Osteocyte (in vitro differentiated cells): ENCODE data around the gene CHMP5. TPM values are rescaled to one million over a fixed set of nuclear protein-coding genes. Genes with fewer than 3 reads are reported as not detected.

ENCODE experiments used
- DNase-seq: peaks from one replicate; pipeline ENCODE4 v3.0.0; 2021; ENCODE audit warnings: mixed read lengths; ENCODE audit not compliant: unreplicated experiment; ENCODE audit errors: extremely low spot score
- H3K27ac Mint-ChIP-seq: one replicate; pipeline ENCODE4 v1.8.0; 2021; ENCODE audit warnings: mild to moderate bottlenecking, mixed read lengths; ENCODE audit not compliant: unreplicated experiment
- H3K27me3 Mint-ChIP-seq: one replicate; pipeline ENCODE4 v1.8.0; 2021; ENCODE audit warnings: mixed read lengths; ENCODE audit not compliant: unreplicated experiment
- H3K36me3 Mint-ChIP-seq: one replicate; pipeline ENCODE4 v1.8.0; 2021; ENCODE audit warnings: mixed read lengths; ENCODE audit not compliant: unreplicated experiment
- H3K4me1 Mint-ChIP-seq: one replicate; pipeline ENCODE4 v1.8.0; 2021; ENCODE audit warnings: mixed read lengths; ENCODE audit not compliant: unreplicated experiment
- H3K4me3 Mint-ChIP-seq: one replicate; pipeline ENCODE4 v1.8.0; 2021; ENCODE audit warnings: mild to moderate bottlenecking, moderate library complexity, mixed read lengths; ENCODE audit not compliant: unreplicated experiment
- H3K9me3 Mint-ChIP-seq: one replicate; pipeline ENCODE4 v1.8.0; 2021; ENCODE audit warnings: mixed read lengths; ENCODE audit not compliant: unreplicated experiment
- total RNA-seq: library from RNA; stranded (reverse); gene quantifications from 2 replicates; pipeline ENCODE4 v1.2.1, GENCODE V29; 2021
- TF ChIP-seq, protein P1 (sequence below): fragments of 200-600 bp; sonication (generic); IDR thresholded peaks from 2 replicates; pipeline ENCODE4 v1.5.0; 2021; ENCODE audit warnings: antibody characterized with exemption, mild to moderate bottlenecking, moderate library complexity

Gene CHMP5
- total RNA-seq, 1 donor from 2014 or later, result 63.7 TPM

DNA sequence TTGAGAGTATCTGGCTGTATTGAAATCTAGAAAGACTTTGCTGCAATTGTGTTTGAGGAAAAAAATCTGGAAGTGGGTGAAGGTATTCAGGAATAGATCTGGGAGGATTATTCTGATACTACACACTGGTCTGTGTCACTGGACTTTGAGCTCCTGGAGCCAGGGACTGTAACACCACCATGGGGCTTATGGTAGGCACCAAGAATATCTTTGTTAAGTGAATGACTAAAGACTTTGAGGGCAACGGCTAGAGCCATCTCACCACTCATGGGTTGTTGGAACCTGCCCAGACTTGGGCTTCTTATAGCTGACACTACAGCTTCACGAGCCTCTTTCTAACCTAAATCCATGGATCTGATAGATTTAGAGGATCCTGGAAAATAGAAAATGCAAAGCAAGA lies 35.7 kb downstream of the CHMP5 start:
- Mint-ChIP-seq H3K9me3 (no peaks in the 10 kb centered on the region), H3K36me3 (peaks cover 49% of the 10 kb centered on the region), H3K27ac (no peak overlapping the region), H3K4me1 (peaks cover 16% of the 10 kb centered on the region), H3K27me3 (no peaks in the 10 kb centered on the region), H3K4me3 (no peak overlapping the region)
- peak; percentile 38 for DNase-seq
- TF ChIP-seq, protein P1, sequence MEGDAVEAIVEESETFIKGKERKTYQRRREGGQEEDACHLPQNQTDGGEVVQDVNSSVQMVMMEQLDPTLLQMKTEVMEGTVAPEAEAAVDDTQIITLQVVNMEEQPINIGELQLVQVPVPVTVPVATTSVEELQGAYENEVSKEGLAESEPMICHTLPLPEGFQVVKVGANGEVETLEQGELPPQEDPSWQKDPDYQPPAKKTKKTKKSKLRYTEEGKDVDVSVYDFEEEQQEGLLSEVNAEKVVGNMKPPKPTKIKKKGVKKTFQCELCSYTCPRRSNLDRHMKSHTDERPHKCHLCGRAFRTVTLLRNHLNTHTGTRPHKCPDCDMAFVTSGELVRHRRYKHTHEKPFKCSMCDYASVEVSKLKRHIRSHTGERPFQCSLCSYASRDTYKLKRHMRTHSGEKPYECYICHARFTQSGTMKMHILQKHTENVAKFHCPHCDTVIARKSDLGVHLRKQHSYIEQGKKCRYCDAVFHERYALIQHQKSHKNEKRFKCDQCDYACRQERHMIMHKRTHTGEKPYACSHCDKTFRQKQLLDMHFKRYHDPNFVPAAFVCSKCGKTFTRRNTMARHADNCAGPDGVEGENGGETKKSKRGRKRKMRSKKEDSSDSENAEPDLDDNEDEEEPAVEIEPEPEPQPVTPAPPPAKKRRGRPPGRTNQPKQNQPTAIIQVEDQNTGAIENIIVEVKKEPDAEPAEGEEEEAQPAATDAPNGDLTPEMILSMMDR, result no peak

DNA sequence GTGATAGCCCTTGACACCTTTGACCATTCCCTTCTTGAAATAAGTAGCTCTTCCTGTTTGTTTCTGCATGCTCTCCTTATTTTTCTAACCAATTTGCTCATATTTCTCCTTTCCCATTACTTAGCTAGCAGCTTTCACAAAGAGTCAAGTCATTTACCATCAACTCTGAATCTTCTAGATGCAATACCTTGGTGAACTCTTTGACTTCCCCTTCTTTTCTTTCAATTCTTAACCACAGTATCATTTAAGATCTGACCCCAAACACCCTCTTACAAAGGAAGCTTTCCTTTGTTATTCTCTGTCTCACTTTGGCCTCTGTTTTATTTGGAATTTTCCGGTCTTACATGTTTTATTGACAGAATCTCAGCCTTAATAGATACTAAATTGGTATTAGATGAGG lies 39.5 kb downstream of the CHMP5 start:
- Mint-ChIP-seq H3K27me3 (no peaks in the 10 kb centered on the region), H3K36me3 (peaks cover 43% of the 10 kb centered on the region), H3K4me1 (no peaks in the 10 kb centered on the region), H3K4me3 (no peak overlapping the region), H3K27ac (no peak overlapping the region), H3K9me3 (no peaks in the 10 kb centered on the region)
- TF ChIP-seq, protein P1, result no peak
- DNase-seq, result no peak

DNA sequence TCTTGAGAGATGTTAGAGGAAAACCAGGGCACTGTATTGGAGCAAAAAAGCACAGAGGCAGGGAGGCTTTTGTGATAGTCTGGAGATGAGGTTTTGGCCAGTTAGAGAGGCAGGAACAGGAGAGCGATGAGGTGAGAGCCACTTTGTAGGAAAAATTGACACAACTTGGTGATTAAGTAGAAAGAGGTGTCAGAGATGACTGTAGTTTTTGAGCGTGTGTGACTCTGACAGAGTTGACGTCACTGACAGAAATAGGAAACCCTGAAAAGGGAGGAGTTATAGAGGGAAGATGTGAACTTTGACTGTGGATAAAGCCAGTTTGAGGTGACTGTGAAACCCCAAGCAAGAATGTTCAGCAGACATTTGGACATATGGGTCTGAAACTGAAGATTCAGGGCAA lies 41.2 kb downstream of the CHMP5 start:
- TF ChIP-seq, protein P1, result no peak
- Mint-ChIP-seq H3K4me3 (no peak overlapping the region), H3K36me3 (peaks cover 45% of the 10 kb centered on the region), H3K27me3 (no peaks in the 10 kb centered on the region), H3K27ac (no peak overlapping the region), H3K9me3 (no peaks in the 10 kb centered on the region), H3K4me1 (no peaks in the 10 kb centered on the region)
- peak; percentile 3 for DNase-seq

DNA sequence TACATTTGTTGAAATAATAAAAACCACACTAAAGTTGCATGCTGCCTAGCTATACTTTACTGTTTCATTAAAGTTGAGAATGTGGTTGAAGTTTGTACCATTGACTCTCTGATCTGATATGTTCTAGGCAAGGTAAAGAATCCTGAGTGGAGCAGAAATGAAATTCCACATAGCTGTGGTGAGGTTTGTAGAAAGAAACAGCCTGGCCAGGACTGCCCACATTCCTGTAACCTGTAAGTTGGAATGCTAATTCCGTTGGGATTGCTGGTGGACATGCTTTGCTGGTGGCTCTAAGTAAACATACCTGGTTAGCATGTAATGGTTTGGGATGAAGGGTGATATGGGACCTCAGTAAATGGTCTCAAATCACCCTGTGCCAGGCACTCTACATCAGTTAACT lies 42.2 kb downstream of the CHMP5 start:
- peak; percentile 2 for DNase-seq
- no peaks in the 10 kb centered on the region for H3K27me3 Mint-ChIP-seq
- H3K27ac Mint-ChIP-seq, result no peak overlapping the region
- peaks cover 46% of the 10 kb centered on the region for H3K36me3 Mint-ChIP-seq
- no peak overlapping the region for H3K4me3 Mint-ChIP-seq
- no peaks in the 10 kb centered on the region for H3K4me1 Mint-ChIP-seq
- H3K9me3 Mint-ChIP-seq, result no peaks in the 10 kb centered on the region
- TF ChIP-seq, protein P1, result no peak

DNA sequence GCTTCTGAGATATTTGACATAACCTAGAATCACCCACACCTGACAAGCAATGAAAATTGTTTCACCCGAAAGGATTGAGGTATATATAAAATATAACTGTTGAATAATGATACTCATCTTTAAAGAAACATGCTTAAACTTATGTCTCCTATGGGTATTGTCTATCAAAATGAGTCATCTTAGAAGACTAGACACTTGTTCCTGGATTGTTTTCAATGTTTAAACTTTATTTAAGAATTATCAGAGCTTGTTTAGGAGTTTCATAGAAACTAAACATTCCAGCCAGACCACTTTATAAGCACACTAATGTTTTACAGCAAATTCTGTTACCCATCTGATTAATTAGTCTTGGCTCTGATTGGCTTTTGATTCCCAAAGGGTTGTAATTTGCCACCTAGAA lies 45.1 kb downstream of the CHMP5 start:
- Mint-ChIP-seq H3K4me3 (no peak overlapping the region), H3K27me3 (no peaks in the 10 kb centered on the region), H3K36me3 (peaks cover 52% of the 10 kb centered on the region), H3K9me3 (no peaks in the 10 kb centered on the region), H3K27ac (no peak overlapping the region), H3K4me1 (no peaks in the 10 kb centered on the region)
- DNase-seq, result no peak
- TF ChIP-seq, protein P1, result no peak
